Esophagus squamous epithelium (tissue), 5 donors: Measurements from ENCODE around the gene GLRX. TPM values are rescaled to one million over a fixed set of nuclear protein-coding genes. Genes with fewer than 3 reads are reported as not detected.

Experiments used
- DNase-seq: peaks from one replicate; lab custom pipeline; 2025; lab: John Stamatoyannopoulos, UW
- H3K27ac ChIP-seq, 4 donors: fragments of 200-600 bp; sonication (generic); one replicate each; pipeline ENCODE4 v1.5.1; 2016 to 2019; ENCODE audit warnings: mild to moderate bottlenecking in 1 of 4
- H3K27me3 ChIP-seq, 4 donors: fragments of 200-600 bp; sonication (generic); 1 replicate in 3 of 4; 2 replicates in 1 of 4; pipeline versions ENCODE4 v1.5.1 to v1.6.0; 2017 to 2021; ENCODE audit warnings: antibody characterized with exemption in 1 of 4
- H3K36me3 ChIP-seq, 3 donors: fragments of 200-600 bp; sonication (generic); one replicate each; pipeline ENCODE4 v1.5.1; 2016 to 2019
- H3K4me1 ChIP-seq, 3 donors: fragments of 200-600 bp; sonication (generic); one replicate each; pipeline ENCODE4 v1.5.1; 2017 to 2019
- H3K4me3 ChIP-seq, 4 donors: fragments of 200-600 bp; sonication (generic); 1 replicate in 3 of 4; 2 replicates in 1 of 4; pipeline ENCODE4 v1.5.1; 2016 to 2019; ENCODE audit warnings: mild to moderate bottlenecking in 2 of 4, moderate library complexity in 1 of 4
- H3K9me3 ChIP-seq, 3 donors: fragments of 200-600 bp; sonication (generic); one replicate each; pipeline ENCODE4 v1.5.1; 2016 to 2019
- POLR2A ChIP-seq, 4 donors: fragments of 450-650 bp; IDR thresholded peaks; one replicate each; pipeline ENCODE4 v1.6.1; 2017; ENCODE audit warnings: antibody characterized with exemption in 4 of 4, mild to moderate bottlenecking in 4 of 4, moderate library complexity in 3 of 4
- WGBS, 2 donors: methylation state at CpG; one replicate each; pipeline ENCODE4 v1.1.5; 2018; 5-methylcytosine and 5-hydroxymethylcytosine counted together
- intact Hi-C: fragments of 100-400 bp; cut with DNase I; formaldehyde crosslinking; loops from one replicate; pipeline ENCODE4 v1.15.0; 2022
- total RNA-seq, 4 donors: library from RNA; depleted of rRNA; stranded (reverse); fragments of >200 nt; gene quantifications; one replicate each; pipeline ENCODE4 v1.1.0, GENCODE V29; 2016
- TF ChIP-seq, protein P1 (sequence below), 6 experiments: fragments of 450-650 bp in 4 of 6; fragments of 200-600 bp in 2 of 6; sonication (generic) in 2 of 6; IDR thresholded peaks; one replicate each; pipeline ENCODE4 v1.5.1; 2016 to 2019; ENCODE audit warnings: antibody characterized with exemption in 6 of 6, mild to moderate bottlenecking in 4 of 6, moderate library complexity in 4 of 6
- donor health status: DM: yes; HTN: yes; CAD: no.

The GLRX gene
- total RNA-seq, 4 donors from 2014 or later, result 5.3 to 37.8 (median 14.2) TPM

DNA sequence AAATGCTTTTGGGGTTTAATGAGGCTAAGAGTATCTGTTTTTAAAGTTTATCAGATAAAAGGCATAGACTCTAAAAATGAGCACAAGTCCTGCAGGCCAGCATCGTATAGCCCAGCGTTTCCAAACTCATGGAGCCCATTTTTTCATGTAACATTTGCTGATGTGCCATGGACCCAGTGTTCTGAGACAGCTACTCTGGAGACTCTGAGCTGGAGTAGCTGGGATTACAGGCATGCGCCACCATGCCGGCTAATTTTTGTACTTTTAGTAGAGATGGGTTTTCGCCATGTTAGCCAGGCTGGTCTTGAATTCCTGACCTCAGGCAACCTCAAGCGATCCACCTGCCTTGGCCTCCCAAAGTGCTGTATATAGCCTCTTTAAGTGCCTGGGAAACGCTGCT, 15.8 kb downstream of the GLRX start:
- Histone ChIP-seq H3K4me1 (peaks cover 21 to 38% (median 29%) of the 10 kb centered on the region in 3 donors), H3K27ac (no peak overlapping the region), H3K36me3 (no peaks in the 10 kb centered on the region), H3K27me3 (no peaks in the 10 kb centered on the region), H3K9me3 (no peaks in the 10 kb centered on the region), H3K4me3 (no peak overlapping the region)
- no peak for DNase-seq
- WGBS, 2 donors, result 95 to 97% methylated on average over 3 to 7 of the region's 7 CpGs
- intact Hi-C loops, result no loop called here
- no peak for TF ChIP-seq POLR2A (IDR thresholded peaks at IDR 0.05)
- TF ChIP-seq, protein P1, sequence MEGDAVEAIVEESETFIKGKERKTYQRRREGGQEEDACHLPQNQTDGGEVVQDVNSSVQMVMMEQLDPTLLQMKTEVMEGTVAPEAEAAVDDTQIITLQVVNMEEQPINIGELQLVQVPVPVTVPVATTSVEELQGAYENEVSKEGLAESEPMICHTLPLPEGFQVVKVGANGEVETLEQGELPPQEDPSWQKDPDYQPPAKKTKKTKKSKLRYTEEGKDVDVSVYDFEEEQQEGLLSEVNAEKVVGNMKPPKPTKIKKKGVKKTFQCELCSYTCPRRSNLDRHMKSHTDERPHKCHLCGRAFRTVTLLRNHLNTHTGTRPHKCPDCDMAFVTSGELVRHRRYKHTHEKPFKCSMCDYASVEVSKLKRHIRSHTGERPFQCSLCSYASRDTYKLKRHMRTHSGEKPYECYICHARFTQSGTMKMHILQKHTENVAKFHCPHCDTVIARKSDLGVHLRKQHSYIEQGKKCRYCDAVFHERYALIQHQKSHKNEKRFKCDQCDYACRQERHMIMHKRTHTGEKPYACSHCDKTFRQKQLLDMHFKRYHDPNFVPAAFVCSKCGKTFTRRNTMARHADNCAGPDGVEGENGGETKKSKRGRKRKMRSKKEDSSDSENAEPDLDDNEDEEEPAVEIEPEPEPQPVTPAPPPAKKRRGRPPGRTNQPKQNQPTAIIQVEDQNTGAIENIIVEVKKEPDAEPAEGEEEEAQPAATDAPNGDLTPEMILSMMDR (IDR thresholded peaks at IDR 0.05), result no peak

DNA sequence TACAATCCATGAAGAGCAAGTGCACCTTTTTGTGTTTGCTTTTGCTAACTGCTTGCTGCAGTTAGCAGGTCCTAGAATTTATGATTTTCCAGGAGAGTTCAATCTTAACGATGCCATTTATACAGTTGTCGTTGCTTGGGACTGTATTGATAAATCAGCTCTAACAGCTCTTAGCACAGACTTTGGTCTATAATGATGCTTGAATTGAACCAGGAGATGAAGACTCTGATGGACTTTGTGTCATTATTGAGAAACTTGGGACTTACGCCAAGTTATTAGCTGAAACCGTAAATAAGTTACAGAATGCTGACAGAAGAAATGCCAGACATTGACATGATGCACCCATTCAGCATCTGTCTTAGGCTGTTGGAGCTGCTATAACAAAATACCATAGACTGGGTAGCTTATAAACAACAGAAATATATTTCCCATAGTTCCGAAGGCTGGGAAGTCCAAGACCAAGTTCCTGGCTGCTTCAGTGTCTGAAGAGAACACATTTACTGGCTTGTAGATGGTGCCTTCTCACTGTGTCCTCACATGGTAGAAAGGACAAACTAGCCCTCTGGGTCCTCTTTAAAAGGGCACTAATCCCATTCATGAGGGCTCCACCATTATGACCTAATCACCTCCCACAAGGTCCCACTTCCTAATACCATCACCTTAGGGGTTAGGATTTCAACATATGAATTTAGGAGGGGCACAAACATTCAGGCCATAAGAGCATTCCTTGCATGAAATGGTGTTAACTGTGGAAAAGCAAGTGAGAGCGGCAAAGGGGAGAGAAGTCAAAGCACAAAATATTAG, 17.6 kb downstream of the GLRX start:
- H3K9me3 ChIP-seq, result no peaks in the 10 kb centered on the region
- intact Hi-C loops, result no loop called here
- H3K4me1 ChIP-seq, result peaks cover 13 to 27% (median 19%) of the 10 kb centered on the region in 3 donors
- H3K27ac ChIP-seq, result no peak overlapping the region
- no peaks in the 10 kb centered on the region for H3K36me3 ChIP-seq
- DNase-seq, result no peak
- no peak overlapping the region for H3K4me3 ChIP-seq
- TF ChIP-seq POLR2A (IDR thresholded peaks at IDR 0.05), result no peak
- TF ChIP-seq, protein P1 (IDR thresholded peaks at IDR 0.05), result no peak
- H3K27me3 ChIP-seq, result no peaks in the 10 kb centered on the region
- WGBS, 2 donors, result 77 to 80% methylated on average over 6 of the region's 6 CpGs

DNA sequence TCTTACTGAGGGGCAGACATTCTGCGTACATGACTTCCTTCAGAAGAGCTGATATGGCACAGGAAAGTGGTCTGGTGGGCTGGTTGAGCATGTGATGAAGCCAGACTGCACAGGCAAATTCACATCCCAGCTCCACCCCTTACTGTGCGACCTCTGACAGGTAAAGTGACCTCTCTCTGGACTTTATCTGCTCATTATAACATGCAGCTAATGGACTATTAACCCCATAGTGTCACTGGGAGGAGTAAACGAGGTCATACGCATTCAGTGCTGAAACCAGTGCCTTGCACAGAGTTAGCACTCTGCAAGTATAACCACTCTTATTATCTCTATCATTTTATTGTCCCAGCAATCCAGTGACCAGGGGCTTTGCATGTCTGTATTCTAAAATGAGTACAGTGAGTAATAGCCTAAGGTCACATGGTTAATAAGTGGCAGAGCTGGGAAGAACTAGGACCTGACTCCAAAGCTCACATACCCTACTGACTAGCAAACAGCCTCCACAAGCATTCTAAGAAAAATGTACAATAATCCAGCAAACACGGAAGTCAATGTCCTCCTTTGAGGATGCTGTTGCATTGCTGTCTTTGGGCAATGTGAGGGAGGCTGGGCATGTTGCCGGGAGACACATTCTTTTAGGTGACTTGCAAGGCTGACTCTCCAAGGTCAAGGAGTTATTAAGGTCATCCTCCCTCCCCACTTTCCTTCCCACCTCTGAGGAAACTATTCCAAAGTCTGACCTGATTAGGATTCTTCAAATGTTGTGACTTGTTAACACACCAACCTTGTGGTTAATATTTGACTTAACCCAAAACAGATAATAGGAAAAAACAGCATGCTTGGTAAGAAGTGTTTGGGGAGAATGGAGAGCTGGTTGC, 19.0 kb downstream of the GLRX start:
- no peaks in the 10 kb centered on the region for H3K9me3 ChIP-seq
- H3K27me3 ChIP-seq, result no peaks in the 10 kb centered on the region
- H3K4me1 ChIP-seq, result peaks cover 6 to 13% (median 8%) of the 10 kb centered on the region in 3 donors
- TF ChIP-seq POLR2A (IDR thresholded peaks at IDR 0.05), result no peak
- TF ChIP-seq, protein P1 (IDR thresholded peaks at IDR 0.05), result no peak
- 80 to 93% methylated on average over 6 of the region's 6 CpGs for WGBS, 2 donors
- intact Hi-C loops, result no loop called here
- no peak for DNase-seq
- no peak overlapping the region for H3K27ac ChIP-seq
- H3K36me3 ChIP-seq, result no peaks in the 10 kb centered on the region
- H3K4me3 ChIP-seq, result no peak overlapping the region

DNA sequence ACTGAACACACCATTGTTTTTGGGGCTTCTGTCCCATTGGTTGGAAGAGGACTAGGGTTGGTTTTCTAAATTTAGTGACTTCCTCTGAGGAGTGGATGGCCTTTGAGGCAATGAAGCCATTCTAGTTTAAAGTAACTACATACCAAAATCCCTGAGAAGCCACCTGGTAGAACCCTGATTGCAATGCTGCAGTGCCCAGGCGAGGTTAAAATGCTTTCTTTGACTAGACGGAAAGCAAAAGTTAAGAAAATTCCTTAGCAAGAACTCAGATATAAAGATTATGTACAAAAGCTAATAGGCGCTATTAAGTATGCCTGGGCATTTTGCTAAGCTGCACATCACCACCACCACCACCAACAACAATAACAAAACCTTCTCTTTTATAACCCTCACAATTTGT, 20.6 kb downstream of the GLRX start:
- no peak for TF ChIP-seq POLR2A (IDR thresholded peaks at IDR 0.05)
- TF ChIP-seq, protein P1 (IDR thresholded peaks at IDR 0.05), result no peak
- intact Hi-C loops, result no loop called here
- peaks cover 0 to 5% (median 0%) of the 10 kb centered on the region in 3 donors for H3K4me1 ChIP-seq
- no peak overlapping the region for H3K27ac ChIP-seq
- 92 to 98% methylated on average over 3 of the region's 3 CpGs for WGBS, 2 donors
- H3K36me3 ChIP-seq, result no peaks in the 10 kb centered on the region
- H3K27me3 ChIP-seq, result no peaks in the 10 kb centered on the region
- no peak for DNase-seq
- H3K4me3 ChIP-seq, result no peak overlapping the region
- H3K9me3 ChIP-seq, result no peaks in the 10 kb centered on the region

DNA sequence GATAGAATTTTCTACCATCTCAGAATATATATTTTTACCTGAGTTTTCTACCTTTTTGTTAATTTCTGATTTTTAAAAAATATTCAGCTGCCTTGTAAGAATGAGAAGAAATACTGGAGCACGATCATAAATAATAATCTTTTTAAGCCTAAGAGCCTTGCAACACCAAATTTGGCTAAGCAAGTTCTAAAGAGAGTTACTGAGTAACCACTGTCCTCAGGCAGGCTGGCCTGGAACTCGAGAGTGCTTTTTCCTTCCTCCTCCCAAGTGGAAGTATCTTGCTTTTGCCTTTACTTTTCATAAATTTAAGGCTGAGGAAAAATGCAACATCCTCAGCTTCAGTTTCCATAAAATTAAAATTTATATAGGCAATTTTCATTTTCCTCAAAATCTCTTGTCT, 21.0 kb downstream of the GLRX start:
- H3K4me3 ChIP-seq, result no peak overlapping the region
- 41 to 45% methylated on average over 2 of the region's 2 CpGs for WGBS, 2 donors
- intact Hi-C loops, result no loop called here
- no peaks in the 10 kb centered on the region for H3K36me3 ChIP-seq
- TF ChIP-seq, protein P1 (IDR thresholded peaks at IDR 0.05), result no peak
- no peak for TF ChIP-seq POLR2A (IDR thresholded peaks at IDR 0.05)
- no peaks in the 10 kb centered on the region for H3K27me3 ChIP-seq
- DNase-seq, result no peak
- H3K9me3 ChIP-seq, result no peaks in the 10 kb centered on the region
- H3K4me1 ChIP-seq, result peaks cover 0 to 5% (median 0%) of the 10 kb centered on the region in 3 donors
- no peak overlapping the region for H3K27ac ChIP-seq
